Esophagus muscularis mucosa (tissue), 4 donors: Measurements from ENCODE around the gene ZNF784.

Source experiments
- CTCF ChIP-seq, 3 experiments: fragments of 200-600 bp in 2 of 3; fragments of 450-650 bp in 1 of 3; sonication (generic) in 2 of 3; IDR thresholded peaks; one replicate each; pipeline ENCODE4 v1.5.1; 2017 to 2019; ENCODE audit warnings: antibody characterized with exemption in 3 of 3, mild to moderate bottlenecking in 2 of 3, moderate library complexity in 1 of 3
- EP300 ChIP-seq: sonication (generic); formaldehyde crosslinking; IDR thresholded peaks from one replicate; pipeline ENCODE4 v1.6.1; 2017; ENCODE audit warnings: antibody characterized with exemption
- POLR2A ChIP-seq: fragments of 450-650 bp; IDR thresholded peaks from one replicate; pipeline ENCODE4 v1.6.1; 2017; ENCODE audit warnings: antibody characterized with exemption, moderate library complexity, mild to moderate bottlenecking, low read depth
- POLR2AphosphoS5 ChIP-seq, 2 donors: sonication (generic); formaldehyde crosslinking; IDR thresholded peaks; one replicate each; pipeline ENCODE4 v1.6.1; 2017; ENCODE audit warnings: antibody characterized with exemption in 2 of 2

DNA sequence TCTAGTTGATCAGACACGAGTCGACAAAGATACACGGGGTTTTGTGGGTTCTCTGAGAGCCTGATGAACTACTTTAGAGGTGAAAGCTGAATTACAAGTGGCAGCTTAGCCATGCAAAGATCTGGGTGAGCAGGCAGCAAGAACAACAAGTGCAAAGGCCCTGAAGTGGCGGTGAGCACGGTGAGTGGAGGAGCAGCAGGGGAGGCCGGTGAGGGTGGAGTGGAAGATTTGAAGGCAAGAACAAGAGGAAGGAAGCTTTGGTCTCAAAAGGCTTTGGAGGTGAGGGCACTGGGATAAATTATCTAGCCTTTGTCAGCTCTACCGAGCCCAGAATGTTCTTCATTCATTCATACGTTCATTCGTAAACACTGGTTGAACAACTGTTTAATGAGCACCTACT lies 17.5 kb downstream of the ZNF784 start:
- no peak for TF ChIP-seq CTCF (IDR thresholded peaks at IDR 0.05)
- no peak for TF ChIP-seq POLR2A
- no peak for TF ChIP-seq POLR2AphosphoS5 (IDR thresholded peaks at IDR 0.05)
- TF ChIP-seq EP300: no peak
